SHP77 treated with DMSO at 0.1 percent for 48 hours (cell line): ENCODE data around the gene C2orf80.
"Not testable (repeated sequence)": the region's sequence is repeated elsewhere in the genome, so short reads cannot be mapped to it uniquely, and the experiment has no call there.

Source experiments
- DNase-seq: peaks from one replicate; lab custom pipeline; 2025; lab: John Stamatoyannopoulos, UW

C2orf80 gene

GRCh38 chr2:208189810-208190503 lies at the start of gene C2orf80:
Gene C2orf80 (minus strand): TSS chr2:208190030. CDS start chr2:208186986, 3,044 bp downstream.
- no peak for DNase-seq

- no peak for DNase-seq
Observed at GRCh38 chr2:208235860-208236259, 46.0 kb upstream of the C2orf80 start.

- DNase-seq = no peak
Observed at GRCh38 chr2:208234786-208235185, 45.0 kb upstream of the C2orf80 start.

- no peak for DNase-seq
Observed at GRCh38 chr2:208228476-208228875, 38.6 kb upstream of the C2orf80 start.

DNA sequence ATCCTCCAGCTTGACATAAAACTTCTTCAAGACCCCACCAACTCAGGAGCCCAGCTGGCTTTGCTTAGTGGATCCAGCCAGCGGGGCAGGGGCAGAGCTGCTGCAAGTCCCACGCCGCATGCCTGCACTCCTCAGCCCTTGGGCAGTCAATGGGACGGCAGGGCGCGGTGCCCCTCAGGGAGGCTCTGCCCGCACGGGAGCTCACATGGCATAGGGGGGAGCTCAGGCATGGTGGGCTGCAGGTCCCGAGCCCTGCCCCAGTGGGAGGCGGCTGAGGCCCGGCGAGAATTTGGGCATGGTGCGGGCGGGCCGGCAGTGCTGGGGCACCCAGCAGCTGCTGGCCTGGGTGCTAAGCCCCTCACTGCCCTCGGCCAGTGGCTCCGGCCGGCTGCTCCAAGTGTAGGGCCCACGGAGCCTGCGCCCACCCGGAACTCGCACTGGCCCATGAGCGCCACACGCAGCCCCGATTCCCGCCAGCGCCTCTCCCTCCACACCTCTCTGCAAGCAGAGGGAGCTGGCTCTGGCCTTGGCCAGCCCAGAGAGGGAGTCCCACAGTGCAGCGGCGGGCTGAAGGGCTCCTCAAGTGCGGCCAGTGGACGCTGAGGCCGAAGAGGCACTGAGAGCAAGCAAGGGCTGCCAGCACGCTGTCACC lies 37.9 kb upstream of the C2orf80 start:
- no peak for DNase-seq

DNA sequence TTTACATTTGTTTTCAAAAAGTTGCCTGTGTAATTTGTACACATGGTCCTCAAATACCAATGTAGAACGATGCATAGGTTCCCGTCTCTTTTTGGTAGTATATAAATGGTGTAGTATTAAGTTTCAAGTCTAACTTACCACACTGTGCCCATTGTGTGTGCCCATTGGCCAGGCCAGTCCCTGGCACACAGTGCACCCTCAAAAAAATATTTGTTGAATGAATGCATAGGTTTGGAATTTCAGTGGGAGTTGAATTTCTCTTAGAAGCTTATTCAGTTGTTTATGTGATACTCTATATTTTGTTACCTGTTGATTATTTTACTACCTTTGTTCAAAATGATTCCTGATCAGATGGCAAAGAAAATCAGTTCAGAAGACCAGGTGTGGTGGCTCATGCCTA lies 35.0 kb upstream of the C2orf80 start:
- DNase-seq = no peak

DNA sequence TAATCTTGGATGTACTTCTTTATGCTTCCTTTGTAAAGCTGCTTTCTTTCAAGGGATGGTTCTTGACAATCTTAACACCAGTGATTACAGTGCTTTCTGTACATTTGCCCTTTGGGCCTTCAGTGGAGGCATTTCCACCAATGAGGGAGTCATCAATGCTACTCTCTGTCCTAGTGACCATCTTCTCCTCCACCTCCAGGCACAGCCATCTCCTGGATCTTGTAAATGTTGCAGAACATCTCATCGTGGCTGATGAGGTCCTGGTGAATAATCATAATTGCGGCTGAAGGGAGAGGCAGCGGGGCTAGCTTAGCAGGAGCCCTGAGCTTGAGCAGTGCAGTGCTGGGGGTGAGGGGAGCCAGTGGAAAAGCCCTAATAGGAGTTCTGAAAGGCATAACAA lies 32.5 kb upstream of the C2orf80 start:
- DNase-seq = no peak

- not testable (repeated sequence) for DNase-seq
Observed at GRCh38 chr2:208221873-208222272, 32.0 kb upstream of the C2orf80 start.

DNA sequence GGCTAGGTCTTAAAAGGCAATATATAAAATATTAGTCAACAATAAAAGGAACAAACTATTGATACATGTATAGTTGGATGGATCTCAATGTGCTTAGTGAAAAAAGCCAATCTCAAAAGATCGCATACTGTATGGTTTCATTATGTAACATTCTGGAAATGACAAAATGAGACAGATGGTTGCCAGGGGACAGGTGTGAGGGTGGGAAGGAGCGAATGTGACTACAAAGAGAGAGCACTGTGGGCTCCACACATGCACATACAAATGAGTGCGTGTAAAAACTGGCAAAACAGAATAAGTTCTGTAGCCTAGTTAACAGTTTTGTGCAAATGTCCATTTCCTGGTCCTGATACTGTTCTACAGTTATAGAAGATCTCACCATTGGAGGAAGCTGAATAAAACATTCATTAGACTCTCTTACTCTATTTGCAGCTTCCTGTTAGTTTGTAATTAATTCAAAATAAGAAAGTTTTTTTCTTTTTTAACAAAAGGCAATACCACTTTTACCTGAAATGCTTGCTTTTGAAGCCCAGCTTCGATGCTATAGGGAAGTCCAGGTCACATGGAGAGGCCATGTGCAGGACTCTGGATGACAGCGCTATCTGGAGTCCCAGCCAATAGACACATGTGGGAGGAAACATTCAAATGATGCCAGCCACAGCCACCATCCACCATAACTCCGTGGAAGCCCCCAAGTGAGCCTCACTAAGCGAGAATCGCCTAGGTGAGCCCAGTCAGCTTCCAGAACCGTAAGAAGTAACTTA lies 21.0 kb upstream of the C2orf80 start:
- DNase-seq = no peak

DNA sequence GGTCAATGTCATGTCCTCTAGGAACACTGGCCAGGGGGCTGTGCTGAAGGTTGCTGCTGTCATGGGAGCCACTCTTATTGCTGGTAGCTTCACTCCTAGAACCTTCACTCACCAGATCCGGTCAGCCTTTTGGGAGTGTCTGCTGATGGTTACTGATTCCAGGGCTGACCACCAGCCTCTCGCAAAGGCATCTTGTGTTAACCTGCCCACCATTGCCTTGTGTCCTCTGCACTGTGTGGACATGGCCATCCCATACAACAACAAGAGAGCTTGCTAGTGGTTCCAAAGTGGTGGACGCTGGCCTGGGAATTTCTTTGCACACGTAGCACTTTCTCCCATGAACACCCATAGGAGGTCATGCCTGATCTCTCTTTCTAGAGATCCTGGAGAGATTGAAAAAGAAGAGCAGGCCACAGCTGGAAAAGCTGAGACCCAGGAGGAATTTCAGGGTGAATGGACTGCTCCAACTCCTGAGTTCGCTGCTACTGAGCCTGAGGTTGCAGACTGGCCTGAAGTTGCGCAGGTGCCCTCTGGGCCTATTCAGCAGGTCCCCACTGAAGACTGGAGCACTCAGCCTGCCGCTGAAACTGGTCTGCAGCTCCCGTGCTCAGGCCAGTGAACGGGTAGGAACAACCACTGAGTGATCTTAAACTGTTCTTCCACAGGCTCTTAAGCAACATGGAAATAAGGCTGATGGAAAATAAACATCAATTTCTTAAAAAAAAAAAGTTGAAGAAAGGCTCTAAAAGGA lies 18.7 kb upstream of the C2orf80 start:
- DNase-seq = no peak

DNA sequence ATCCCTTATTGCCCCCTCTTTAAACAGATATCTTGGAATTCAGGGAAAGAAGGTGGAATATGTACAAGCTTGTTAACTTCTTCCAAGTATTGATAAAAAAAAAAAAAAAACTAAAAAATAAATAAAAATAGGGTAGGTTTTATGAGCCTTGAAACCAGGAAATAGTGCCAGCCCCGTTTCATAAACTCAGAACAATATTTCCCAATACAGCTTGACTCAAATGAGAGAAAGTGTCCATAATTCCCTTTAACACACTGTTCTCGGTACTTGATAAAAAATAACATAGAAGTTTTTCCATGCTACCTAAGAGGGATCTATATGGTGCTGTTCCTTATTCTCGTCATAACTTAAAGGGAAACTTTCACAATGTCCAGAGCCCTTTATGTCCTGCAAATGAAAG lies 17.9 kb upstream of the C2orf80 start:
- DNase-seq = no peak

DNA sequence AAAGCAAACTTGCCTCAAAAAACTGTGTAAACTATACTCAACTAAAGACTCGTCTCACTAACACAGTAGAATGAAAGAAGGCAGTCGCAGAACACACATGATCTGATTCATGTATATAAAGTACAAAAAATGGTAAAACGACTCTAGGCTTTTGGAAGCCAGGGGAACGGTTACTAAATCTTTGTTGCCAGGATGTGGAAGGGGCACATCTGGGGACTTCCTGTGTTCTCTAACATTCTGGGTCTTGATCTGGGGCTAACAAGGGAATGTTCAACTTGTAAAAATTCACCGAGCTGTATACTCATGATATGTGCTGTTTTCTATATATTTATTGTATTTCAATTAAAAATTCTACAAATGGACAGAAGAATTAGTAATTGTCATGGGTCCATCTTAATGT lies 14.3 kb upstream of the C2orf80 start:
- DNase-seq = no peak

GRCh38 chr2:208195531-208195930 lies 5.7 kb upstream of the C2orf80 start:
- no peak for DNase-seq

GRCh38 chr2:208192611-208193236 lies 2.9 kb upstream of the C2orf80 start:
- no peak for DNase-seq

- no peak for DNase-seq
Observed at GRCh38 chr2:208189069-208189809, 591 bp downstream of the C2orf80 start.

DNA sequence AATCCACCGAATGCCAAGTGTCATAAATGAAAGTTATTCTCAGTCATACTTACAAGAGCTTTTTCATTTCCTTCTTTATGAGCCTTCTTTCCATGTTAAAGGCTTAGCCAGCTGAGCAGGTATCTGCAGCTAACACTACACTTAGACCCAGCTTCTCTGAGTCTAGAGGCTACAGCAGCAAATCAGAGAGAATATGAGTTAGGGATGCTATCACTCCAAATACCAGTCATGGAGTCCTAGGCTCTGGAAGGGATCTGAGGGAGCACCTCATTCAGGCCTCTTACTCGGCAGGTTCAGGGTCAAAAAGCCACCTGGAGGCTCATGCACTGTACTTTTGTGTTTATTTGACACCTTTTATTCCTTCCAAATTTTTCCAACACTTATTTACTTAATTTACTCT lies 2.9 kb downstream of the C2orf80 start:
- DNase-seq = no peak

GRCh38 chr2:208186465-208186864 lies 3.4 kb downstream of the C2orf80 start:
- DNase-seq = no peak

- no peak for DNase-seq
Observed at GRCh38 chr2:208183972-208184705, 5.7 kb downstream of the C2orf80 start.

DNA sequence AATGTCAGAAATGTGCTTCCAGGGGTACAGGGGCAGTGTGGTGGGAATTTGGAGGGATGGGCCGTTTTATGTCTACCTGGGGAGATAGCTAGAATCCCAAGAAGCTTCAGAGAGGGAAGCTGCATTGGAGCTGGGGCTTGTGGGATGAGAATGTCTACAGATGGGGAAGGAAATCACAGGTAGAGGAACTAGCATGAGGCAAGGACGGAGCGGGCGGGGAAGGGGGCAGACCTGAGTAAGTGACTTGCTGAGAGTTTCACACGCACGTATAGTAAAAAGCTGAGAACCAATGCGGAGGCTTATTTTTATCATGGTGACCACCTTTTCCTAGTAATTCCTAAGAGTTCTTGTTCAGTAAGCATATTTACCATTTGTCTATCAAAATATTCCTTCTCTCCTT lies 6.3 kb downstream of the C2orf80 start:
- DNase-seq = no peak

- DNase-seq = no peak
Observed at GRCh38 chr2:208182835-208183234, 7.0 kb downstream of the C2orf80 start.
